Stimulated activated CD8-positive, alpha-beta memory T cell treated with anti-CD3 and anti-CD28 coated beads, Interleukin-15, amount 100 ng/mL, for 1 hour (primary cell): ENCODE measurements around the gene ARHGEF17.

ENCODE experiments used
- DNase-seq: peaks from one replicate; pipeline ENCODE4 v3.0.0-alpha.2; 2020; ENCODE audit warnings: low read depth

The ARHGEF17 gene

GRCh38 chr11:73393479-73394415 is 85.7 kb downstream of the ARHGEF17 start:
- peak; percentile 34 for DNase-seq

GRCh38 chr11:73394416-73395296 is 86.6 kb downstream of the ARHGEF17 start:
- no peak for DNase-seq

GRCh38 chr11:73395297-73396208 is 87.5 kb downstream of the ARHGEF17 start:
- no peak for DNase-seq

- no peak for DNase-seq
These were observed 88.3 kb downstream of the ARHGEF17 start for GRCh38 chr11:73396251-73396930.

- no peak for DNase-seq
These were observed 88.9 kb downstream of the ARHGEF17 start for GRCh38 chr11:73396985-73397384.

- DNase-seq: no peak
These were observed 89.5 kb downstream of the ARHGEF17 start for GRCh38 chr11:73397468-73398131.

- DNase-seq: no peak
These were observed 90.1 kb downstream of the ARHGEF17 start for GRCh38 chr11:73398132-73398526.

- DNase-seq: no peak
These were observed 90.6 kb downstream of the ARHGEF17 start for GRCh38 chr11:73398721-73399120.

- no peak for DNase-seq
These were observed 91.1 kb downstream of the ARHGEF17 start for GRCh38 chr11:73399159-73399590.

GRCh38 chr11:73399636-73400035 is 91.6 kb downstream of the ARHGEF17 start:
- no peak for DNase-seq

- DNase-seq: no peak
These were observed 92.2 kb downstream of the ARHGEF17 start for GRCh38 chr11:73400293-73400692.

GRCh38 chr11:73401217-73401923 is 93.3 kb downstream of the ARHGEF17 start:
- no peak for DNase-seq

GRCh38 chr11:73401924-73402833 is 94.1 kb downstream of the ARHGEF17 start:
- no peak for DNase-seq

GRCh38 chr11:73402834-73403185 is 94.7 kb downstream of the ARHGEF17 start:
- DNase-seq: no peak

- no peak for DNase-seq
These were observed 95.5 kb downstream of the ARHGEF17 start for GRCh38 chr11:73403541-73403940.

- DNase-seq: no peak
These were observed 96.0 kb downstream of the ARHGEF17 start for GRCh38 chr11:73404048-73404447.

GRCh38 chr11:73404506-73405145 is 96.5 kb downstream of the ARHGEF17 start:
- no peak for DNase-seq

- no peak for DNase-seq
These were observed 97.1 kb downstream of the ARHGEF17 start for GRCh38 chr11:73405146-73405510.
